Measurements from ENCODE around the gene GPR162.

DNA sequence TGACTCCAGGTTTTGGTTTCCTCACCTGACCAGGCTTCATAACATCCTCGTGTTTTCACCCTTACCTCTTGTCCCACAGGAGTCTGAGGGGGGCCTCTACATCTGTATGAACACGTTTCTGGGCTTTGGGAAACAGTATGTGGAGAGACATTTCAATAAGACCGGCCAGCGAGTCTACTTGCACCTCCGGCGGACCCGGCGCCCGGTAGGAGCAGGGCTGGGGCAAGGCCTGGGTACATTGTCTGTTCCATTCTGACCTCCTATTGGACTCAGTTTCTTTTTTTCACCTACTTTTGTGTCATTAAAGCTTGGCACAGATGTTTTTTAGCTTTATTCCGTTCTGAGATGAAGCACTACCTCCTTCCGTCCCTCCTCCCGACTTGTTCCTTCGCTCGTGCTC lies 33.7 kb downstream of the GPR162 start:
- TF ChIP-seq POLR2AphosphoS5 (IDR thresholded peaks at IDR 0.05; ENCODE audit: low read depth, low read length), result no peak
- no peak for TF ChIP-seq POLR2A (IDR thresholded peaks at IDR 0.05; ENCODE audit: low read depth, low read length)
